A549 (cell line): Measurements from ENCODE around the gene GSTM1.

Experiments used
- EHMT2 ChIP-seq: fragments of 200-600 bp; sonication (generic); IDR thresholded peaks from 2 replicates; pipeline ENCODE4 v1.6.1; 2016; ENCODE audit warnings: antibody characterized with exemption, low read depth, mild to moderate bottlenecking, moderate library complexity
- HOXA7 ChIP-seq: fragments of 250-450 bp; sonication (Bioruptor Pico); IDR thresholded peaks from 2 replicates; pipeline ENCODE4 v1.5.0; 2020; ENCODE audit warnings: mild to moderate bottlenecking, moderate library complexity
- KDM1A ChIP-seq: fragments of 200-600 bp; sonication (generic); IDR thresholded peaks from 2 replicates; pipeline ENCODE4 v1.6.1; 2016; ENCODE audit warnings: low read depth, mild to moderate bottlenecking
- KDM5A ChIP-seq: fragments of 200-600 bp; sonication (generic); IDR thresholded peaks from 2 replicates; pipeline ENCODE4 v1.6.1; 2016; ENCODE audit warnings: antibody characterized with exemption, mild to moderate bottlenecking
- NPAS2 ChIP-seq: fragments of 250-450 bp; sonication (Bioruptor Pico); IDR thresholded peaks from 2 replicates; pipeline ENCODE4 v1.8.0; 2022; ENCODE audit warnings: mild to moderate bottlenecking, moderate library complexity, borderline replicate concordance
- POLR2A ChIP-seq: IDR thresholded peaks from 2 replicates; pipeline ENCODE4 v1.6.1; 2012; ENCODE audit warnings: mild to moderate bottlenecking, low read length
- REST ChIP-seq: fragments of 200-600 bp; sonication (generic); IDR thresholded peaks from 2 replicates; pipeline ENCODE4 v1.6.1; 2016; ENCODE audit warnings: antibody characterized with exemption, mild to moderate bottlenecking, moderate library complexity
- RFX5 ChIP-seq: fragments of 450-650 bp; IDR thresholded peaks from 2 replicates; pipeline ENCODE4 v1.7.1; 2014; ENCODE audit warnings: antibody characterized with exemption, mild to moderate bottlenecking, moderate library complexity
- SMC3 ChIP-seq: fragments of >200 bp; sonication (Bioruptor Twin); formaldehyde crosslinking; IDR thresholded peaks from 3 replicates; pipeline ENCODE4 v1.6.1; 2018; ENCODE audit warnings: inconsistent platforms
- TF ChIP-seq, protein P1 (sequence below): fragments of >200 bp; sonication (Bioruptor Twin); formaldehyde crosslinking; IDR thresholded peaks from 3 replicates; pipeline ENCODE4 v1.5.1; 2016

DNA sequence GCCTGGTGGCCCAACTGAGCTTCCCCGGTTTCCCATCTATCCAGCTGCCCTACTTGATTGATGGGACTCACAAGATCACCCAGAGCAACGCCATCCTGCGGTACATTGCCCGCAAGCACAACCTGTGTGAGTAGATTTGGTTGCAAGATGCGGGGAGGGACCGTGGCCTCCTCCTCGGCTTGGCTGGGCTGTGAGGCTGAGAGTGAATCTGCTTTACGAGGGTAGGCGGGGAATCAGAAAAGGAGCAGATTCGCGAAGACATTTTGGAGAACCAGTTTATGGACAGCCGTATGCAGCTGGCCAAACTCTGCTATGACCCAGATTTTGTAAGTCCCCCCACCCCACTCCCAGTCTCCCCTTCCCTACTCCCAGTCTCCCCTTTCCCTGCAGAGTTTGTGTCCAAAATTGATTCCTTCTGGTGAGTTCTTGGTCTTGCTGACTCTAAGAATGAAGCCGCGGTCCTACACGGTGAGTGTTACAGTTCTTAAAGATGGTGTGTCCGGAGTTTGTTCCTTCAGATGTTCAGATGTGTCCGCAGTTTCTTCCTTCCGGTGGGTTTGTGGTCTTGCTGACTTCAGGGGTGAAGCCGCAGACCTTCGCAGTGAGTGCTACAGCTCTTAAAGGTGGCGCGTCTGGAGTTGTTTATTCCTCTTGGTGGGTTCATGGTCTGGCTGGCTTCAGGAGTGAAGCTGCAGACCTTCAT lies 18.2 kb upstream of the GSTM1 start:
- TF ChIP-seq EHMT2 (no peak), HOXA7 (CRISPR knock-in tag) (no peak), SMC3 (no peak), KDM5A (no peak), REST (no peak), POLR2A (no peak), KDM1A (no peak), RFX5 (no peak), NPAS2 (CRISPR knock-in tag) (no peak)
- TF ChIP-seq, protein P1, sequence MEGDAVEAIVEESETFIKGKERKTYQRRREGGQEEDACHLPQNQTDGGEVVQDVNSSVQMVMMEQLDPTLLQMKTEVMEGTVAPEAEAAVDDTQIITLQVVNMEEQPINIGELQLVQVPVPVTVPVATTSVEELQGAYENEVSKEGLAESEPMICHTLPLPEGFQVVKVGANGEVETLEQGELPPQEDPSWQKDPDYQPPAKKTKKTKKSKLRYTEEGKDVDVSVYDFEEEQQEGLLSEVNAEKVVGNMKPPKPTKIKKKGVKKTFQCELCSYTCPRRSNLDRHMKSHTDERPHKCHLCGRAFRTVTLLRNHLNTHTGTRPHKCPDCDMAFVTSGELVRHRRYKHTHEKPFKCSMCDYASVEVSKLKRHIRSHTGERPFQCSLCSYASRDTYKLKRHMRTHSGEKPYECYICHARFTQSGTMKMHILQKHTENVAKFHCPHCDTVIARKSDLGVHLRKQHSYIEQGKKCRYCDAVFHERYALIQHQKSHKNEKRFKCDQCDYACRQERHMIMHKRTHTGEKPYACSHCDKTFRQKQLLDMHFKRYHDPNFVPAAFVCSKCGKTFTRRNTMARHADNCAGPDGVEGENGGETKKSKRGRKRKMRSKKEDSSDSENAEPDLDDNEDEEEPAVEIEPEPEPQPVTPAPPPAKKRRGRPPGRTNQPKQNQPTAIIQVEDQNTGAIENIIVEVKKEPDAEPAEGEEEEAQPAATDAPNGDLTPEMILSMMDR, result no peak
